GM12864 (cell line): ENCODE results near the gene NIN.
A peak's percentile ranks its signal among the peaks of the same experiment; 100 is the strongest.

Source experiments
- DNase-seq: peaks from one replicate; pipeline ENCODE4 v3.0.0-alpha.2; 2011; ENCODE audit warnings: low read depth
- H3K4me3 ChIP-seq: 2 replicates; pipeline ENCODE4 v1.5.1; 2011; ENCODE audit warnings: mild to moderate bottlenecking, low read depth, low read length, control low read depth
- TF ChIP-seq, protein P1 (sequence below): IDR thresholded peaks from 2 replicates; pipeline ENCODE4 v1.5.1; 2011; ENCODE audit warnings: low read depth, mild to moderate bottlenecking, moderate library complexity, low read length, control low read depth, inconsistent platforms; ENCODE audit errors: missing control alignments

The NIN gene

DNA sequence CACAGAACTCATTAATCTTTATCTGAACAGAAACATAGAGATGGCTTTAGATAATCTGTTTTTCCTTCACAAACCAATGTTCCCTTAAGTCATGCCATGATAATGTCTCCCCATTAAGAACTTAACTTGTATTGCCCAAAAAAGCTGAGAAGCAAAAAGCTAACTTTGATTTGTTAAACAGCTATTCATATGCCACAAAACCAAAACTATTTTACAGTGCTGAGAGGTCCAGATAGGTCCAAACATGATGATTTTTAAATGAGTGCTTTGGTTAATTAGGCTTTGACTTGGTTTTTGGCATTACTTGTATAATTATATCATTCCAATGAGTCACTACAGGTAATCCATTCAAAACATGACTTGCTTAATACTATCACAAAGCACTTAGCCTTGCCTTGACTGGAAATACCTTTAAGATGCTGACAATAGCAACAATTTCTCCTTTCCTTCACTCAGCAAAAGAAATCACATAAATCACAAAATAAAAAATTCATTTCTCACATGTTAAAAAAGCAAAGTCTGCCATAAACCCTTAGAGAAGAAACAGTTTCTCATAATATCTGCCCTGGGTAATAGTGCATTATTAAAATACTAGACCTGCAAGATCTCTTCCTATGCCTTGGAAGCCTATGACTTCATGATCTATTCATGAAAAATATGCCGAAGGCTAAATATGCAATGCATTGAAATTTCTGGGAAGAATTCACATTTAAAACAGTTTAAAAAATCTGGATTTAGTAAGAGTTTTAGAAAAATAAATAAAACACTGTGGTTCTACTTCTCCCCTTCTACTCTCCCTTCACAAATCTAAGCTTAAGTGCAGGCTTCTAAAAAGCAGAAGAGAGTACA, 110.8 kb downstream of the NIN start:
- TF ChIP-seq, protein P1, sequence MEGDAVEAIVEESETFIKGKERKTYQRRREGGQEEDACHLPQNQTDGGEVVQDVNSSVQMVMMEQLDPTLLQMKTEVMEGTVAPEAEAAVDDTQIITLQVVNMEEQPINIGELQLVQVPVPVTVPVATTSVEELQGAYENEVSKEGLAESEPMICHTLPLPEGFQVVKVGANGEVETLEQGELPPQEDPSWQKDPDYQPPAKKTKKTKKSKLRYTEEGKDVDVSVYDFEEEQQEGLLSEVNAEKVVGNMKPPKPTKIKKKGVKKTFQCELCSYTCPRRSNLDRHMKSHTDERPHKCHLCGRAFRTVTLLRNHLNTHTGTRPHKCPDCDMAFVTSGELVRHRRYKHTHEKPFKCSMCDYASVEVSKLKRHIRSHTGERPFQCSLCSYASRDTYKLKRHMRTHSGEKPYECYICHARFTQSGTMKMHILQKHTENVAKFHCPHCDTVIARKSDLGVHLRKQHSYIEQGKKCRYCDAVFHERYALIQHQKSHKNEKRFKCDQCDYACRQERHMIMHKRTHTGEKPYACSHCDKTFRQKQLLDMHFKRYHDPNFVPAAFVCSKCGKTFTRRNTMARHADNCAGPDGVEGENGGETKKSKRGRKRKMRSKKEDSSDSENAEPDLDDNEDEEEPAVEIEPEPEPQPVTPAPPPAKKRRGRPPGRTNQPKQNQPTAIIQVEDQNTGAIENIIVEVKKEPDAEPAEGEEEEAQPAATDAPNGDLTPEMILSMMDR, result no peak
- H3K4me3 ChIP-seq, result no peak overlapping the region
- no peak for DNase-seq

DNA sequence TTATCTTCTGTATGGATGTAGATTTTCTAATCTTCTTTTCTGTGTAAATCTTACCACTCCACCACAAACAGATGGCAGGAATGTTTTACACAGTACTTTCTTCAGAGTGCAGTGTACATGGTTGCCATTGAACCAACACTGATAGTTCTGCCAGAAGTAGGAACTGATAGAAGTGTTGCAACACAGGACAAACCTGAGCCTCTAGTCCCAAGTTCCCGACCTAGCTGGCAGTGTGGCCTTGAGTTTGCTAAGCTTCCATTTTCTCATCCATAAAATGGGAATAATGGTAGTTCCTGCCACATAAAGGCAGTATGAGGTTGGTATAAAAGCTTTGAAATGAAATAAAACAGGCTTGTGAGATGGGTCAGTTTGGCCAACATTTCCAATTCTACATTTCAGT, 112.0 kb downstream of the NIN start:
- no peak for DNase-seq
- no peak overlapping the region for H3K4me3 ChIP-seq
- TF ChIP-seq, protein P1, result no peak

DNA sequence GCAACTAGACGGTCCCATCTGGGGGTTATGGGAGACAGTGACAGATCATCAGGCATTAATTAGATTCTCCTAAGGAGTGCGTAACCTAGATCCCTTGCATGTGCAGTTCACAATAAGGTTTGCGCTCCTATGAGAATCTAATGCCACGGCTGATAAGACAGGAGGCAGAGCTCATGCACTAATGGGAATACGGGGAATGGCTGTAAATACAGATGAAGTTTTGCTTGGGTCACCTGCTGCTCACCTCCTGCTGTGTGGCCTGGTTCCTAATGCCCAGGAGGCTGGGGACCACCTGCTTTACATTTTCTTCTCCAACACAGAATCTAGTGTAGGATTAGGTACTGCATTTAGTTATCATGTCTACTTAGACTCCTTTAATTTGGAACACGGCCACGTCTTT, 113.2 kb downstream of the NIN start:
- DNase-seq, result no peak
- H3K4me3 ChIP-seq, result no peak overlapping the region
- TF ChIP-seq, protein P1, result no peak

DNA sequence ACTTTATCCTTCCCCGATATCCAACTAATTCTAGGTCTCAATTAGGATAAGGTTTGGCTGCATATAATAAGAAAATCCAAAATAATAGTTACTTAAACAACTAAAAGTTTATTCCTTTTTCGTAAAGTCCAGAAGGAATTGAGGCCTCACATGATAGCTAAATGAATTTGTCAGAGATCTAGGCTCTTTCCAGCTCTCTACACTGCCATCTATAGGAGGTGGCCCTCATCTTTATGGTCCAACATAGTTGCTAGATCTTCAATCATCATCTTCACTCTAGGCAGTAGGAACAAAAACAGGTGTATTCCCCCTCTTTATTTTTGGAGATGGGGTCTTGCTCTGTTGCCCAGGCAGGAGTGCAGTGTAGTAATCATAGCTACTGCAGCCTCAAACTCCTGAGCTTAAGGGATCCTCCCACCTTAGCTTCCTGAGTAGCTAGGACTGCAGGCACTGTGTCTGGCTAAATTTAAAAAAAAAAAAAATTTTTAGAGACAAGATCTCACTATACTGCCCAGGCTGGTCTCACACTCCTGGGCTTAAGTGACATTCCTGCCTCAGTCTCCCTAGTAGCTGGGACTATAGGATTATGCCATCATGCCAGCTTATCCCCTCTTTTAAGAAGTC, 116.4 kb downstream of the NIN start:
- DNase-seq, result no peak
- TF ChIP-seq, protein P1, result peak; percentile 73
- H3K4me3 ChIP-seq, result no peak overlapping the region

DNA sequence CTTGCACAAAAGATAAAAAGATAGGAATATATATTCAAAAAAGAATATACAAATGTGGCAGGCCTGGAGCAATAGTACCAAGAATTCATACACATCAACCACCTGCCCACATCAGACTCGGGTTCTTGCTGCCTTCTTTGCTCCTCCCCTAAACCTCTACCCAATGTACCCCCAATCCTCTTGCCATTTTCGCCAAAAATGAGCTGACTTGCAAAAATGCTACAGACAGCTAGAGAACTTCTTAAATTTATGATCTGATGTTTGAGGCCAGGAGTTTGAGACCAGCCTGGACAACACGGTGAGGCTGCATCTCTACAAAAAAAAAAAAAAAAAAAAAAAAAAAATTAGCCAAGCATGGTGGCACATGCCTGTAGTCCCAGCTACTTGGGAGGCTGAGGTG, 119.9 kb downstream of the NIN start:
- TF ChIP-seq, protein P1, result no peak
- DNase-seq, result no peak
- H3K4me3 ChIP-seq, result no peak overlapping the region

DNA sequence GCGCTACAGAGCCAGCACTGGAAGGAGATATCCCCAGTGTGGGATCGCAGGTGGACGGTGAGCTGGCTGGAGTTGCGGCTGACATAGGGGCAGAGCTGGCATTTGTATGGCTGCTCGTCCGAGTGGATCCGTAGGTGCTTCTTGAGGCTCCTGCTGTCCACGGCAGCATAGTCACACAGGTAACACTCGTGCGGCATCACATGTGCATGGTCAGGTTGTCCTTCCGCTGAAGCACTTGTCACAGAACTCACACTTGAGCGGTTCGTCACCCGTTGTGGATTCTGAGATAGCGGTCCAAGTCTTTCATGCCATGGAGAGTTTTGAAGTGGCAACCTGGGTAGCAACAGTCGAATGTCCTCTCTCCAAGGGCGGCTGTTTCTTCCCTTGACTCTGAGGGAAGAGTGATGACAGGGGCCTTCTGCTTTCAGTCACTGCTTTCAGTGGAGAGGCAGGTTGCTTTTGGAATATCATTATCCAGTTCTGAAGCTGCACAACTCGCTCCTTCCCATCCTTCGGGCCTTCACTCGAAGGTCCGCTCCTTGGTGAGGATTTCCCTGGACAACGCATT, 125.9 kb downstream of the NIN start:
- H3K4me3 ChIP-seq, result no peak overlapping the region
- TF ChIP-seq, protein P1, result no peak
- no peak for DNase-seq
